Neural progenitor cell (in vitro differentiated cells): Measurements from ENCODE around the gene LAD1.

ENCODE experiments used
- EZH2phosphoT487 ChIP-seq: fragments of 200-600 bp; sonication (generic); IDR thresholded peaks from 2 replicates; pipeline ENCODE4 v1.6.1; 2017; ENCODE audit warnings: antibody characterized with exemption
- TF ChIP-seq, protein P1 (sequence below): fragments of 200-600 bp; sonication (generic); IDR thresholded peaks from 2 replicates; pipeline ENCODE4 v1.5.1; 2017; ENCODE audit warnings: antibody characterized with exemption, mild to moderate bottlenecking

DNA sequence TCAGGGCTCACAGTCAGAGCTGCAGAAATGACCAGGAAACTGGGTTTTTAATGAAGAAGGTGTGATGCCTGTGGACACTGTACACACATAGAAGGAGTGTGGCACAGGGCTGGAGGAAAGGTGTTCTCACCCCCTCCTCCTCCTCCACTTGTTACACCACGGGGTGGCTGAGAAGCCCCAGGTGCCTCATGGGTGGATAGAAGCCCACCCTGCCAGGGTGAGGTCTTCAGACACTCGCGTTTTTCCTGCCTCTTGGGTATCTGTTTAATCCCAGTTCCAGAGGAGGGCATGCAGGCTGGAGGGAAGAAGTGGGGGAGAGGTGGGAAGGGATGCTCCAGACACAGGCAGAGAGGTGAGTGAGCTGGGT, 9.7 kb upstream of the LAD1 start:
- TF ChIP-seq, protein P1, sequence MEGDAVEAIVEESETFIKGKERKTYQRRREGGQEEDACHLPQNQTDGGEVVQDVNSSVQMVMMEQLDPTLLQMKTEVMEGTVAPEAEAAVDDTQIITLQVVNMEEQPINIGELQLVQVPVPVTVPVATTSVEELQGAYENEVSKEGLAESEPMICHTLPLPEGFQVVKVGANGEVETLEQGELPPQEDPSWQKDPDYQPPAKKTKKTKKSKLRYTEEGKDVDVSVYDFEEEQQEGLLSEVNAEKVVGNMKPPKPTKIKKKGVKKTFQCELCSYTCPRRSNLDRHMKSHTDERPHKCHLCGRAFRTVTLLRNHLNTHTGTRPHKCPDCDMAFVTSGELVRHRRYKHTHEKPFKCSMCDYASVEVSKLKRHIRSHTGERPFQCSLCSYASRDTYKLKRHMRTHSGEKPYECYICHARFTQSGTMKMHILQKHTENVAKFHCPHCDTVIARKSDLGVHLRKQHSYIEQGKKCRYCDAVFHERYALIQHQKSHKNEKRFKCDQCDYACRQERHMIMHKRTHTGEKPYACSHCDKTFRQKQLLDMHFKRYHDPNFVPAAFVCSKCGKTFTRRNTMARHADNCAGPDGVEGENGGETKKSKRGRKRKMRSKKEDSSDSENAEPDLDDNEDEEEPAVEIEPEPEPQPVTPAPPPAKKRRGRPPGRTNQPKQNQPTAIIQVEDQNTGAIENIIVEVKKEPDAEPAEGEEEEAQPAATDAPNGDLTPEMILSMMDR, result no peak
- no peak for TF ChIP-seq EZH2phosphoT487
